MCF 10A (cell line): ENCODE measurements around the gene HOXC5. TPM values are rescaled to one million over a fixed set of nuclear protein-coding genes. Genes with fewer than 3 reads are reported as not detected.

Experiments
- BruUV-seq: library from RNA; stranded (reverse); fragments of 400-500 nt; replicated peaks from 2 replicates; lab custom pipeline; 2021; lab: Mats Ljungman, UMichigan
- CTCF ChIA-PET: fragments of 300-600 bp; sonication (Branson Sonifier 250); formaldehyde crosslinking; extraction: SDS; loops from one replicate; lab custom pipeline; 2021; ENCODE audit warnings: antibody characterized with exemption, inconsistent platforms; lab: Yijun Ruan, JAX
- POLR2A ChIA-PET: fragments of 300-600, 350-650 bp; sonication (Branson Sonifier 250); formaldehyde crosslinking; extraction: SDS; loops from one replicate; lab custom pipeline; 2020; ENCODE audit warnings: antibody characterized with exemption, inconsistent platforms; lab: Yijun Ruan, JAX
- DNase-seq: peaks from one replicate; pipeline ENCODE4 v3.0.0-alpha.2; 2018; ENCODE audit not compliant: unreplicated experiment
- H3K27ac Mint-ChIP-seq: one replicate; pipeline ENCODE4 v1.8.0; 2022; ENCODE audit warnings: mild to moderate bottlenecking, low read depth, mixed read lengths; ENCODE audit not compliant: unreplicated experiment
- H3K27me3 Mint-ChIP-seq: one replicate; pipeline ENCODE4 v1.8.0; 2022; ENCODE audit warnings: mixed read lengths; ENCODE audit not compliant: insufficient read depth, unreplicated experiment
- H3K36me3 Mint-ChIP-seq: one replicate; pipeline ENCODE4 v1.8.0; 2022; ENCODE audit warnings: mild to moderate bottlenecking, moderate library complexity, mixed read lengths; ENCODE audit not compliant: insufficient read depth, unreplicated experiment
- H3K4me1 Mint-ChIP-seq: one replicate; pipeline ENCODE4 v1.8.0; 2022; ENCODE audit warnings: mixed read lengths; ENCODE audit not compliant: insufficient read depth, unreplicated experiment
- H3K4me3 Mint-ChIP-seq: one replicate; pipeline ENCODE4 v1.8.0; 2022; ENCODE audit warnings: mild to moderate bottlenecking, moderate library complexity, mixed read lengths; ENCODE audit not compliant: unreplicated experiment
- H3K9me3 Mint-ChIP-seq: one replicate; pipeline ENCODE4 v1.8.0; 2022; ENCODE audit warnings: mixed read lengths; ENCODE audit not compliant: unreplicated experiment
- intact Hi-C: fragments of 100-400 bp; cut with micrococcal nuclease; formaldehyde crosslinking; loops from 2 replicates; pipeline ENCODE4 v1.14.1; 2022
- total RNA-seq: library from RNA; stranded (reverse); gene quantifications from 2 replicates; pipeline ENCODE4 v1.2.3, GENCODE V29; 2022
- TF ChIP-seq, protein P1 (sequence below): fragments of 200-600 bp; IDR thresholded peaks from one replicate; pipeline ENCODE4 v1.8.0; 2022; ENCODE audit warnings: antibody characterized with exemption, mild to moderate bottlenecking; ENCODE audit not compliant: unreplicated experiment

Gene HOXC5
- total RNA-seq, 1 experiment from 2014 or later: not detected

- no peak for DNase-seq
- TF ChIP-seq, protein P1, sequence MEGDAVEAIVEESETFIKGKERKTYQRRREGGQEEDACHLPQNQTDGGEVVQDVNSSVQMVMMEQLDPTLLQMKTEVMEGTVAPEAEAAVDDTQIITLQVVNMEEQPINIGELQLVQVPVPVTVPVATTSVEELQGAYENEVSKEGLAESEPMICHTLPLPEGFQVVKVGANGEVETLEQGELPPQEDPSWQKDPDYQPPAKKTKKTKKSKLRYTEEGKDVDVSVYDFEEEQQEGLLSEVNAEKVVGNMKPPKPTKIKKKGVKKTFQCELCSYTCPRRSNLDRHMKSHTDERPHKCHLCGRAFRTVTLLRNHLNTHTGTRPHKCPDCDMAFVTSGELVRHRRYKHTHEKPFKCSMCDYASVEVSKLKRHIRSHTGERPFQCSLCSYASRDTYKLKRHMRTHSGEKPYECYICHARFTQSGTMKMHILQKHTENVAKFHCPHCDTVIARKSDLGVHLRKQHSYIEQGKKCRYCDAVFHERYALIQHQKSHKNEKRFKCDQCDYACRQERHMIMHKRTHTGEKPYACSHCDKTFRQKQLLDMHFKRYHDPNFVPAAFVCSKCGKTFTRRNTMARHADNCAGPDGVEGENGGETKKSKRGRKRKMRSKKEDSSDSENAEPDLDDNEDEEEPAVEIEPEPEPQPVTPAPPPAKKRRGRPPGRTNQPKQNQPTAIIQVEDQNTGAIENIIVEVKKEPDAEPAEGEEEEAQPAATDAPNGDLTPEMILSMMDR: no peak
- H3K36me3 Mint-ChIP-seq: no peaks in the 10 kb centered on the region
- CTCF ChIA-PET: no interaction called here
- no peak overlapping the region for H3K4me3 Mint-ChIP-seq
- peaks cover 6% of the 10 kb centered on the region for H3K4me1 Mint-ChIP-seq
- no peak overlapping the region for H3K27ac Mint-ChIP-seq
- H3K9me3 Mint-ChIP-seq: no peaks in the 10 kb centered on the region
- peaks cover 13% of the 10 kb centered on the region for H3K27me3 Mint-ChIP-seq
- intact Hi-C loops: no loop called here
- BruUV-seq: no TSS peak
- POLR2A ChIA-PET: interaction anchor here (0.7 kb wide), 1 partner anchor 36 kb away, joined by 3 read pairs; the partner anchor contains the start of gene HOXC5
Measured at GRCh38 chr12:54068418-54069070, 35.7 kb downstream of the HOXC5 start.

DNA sequence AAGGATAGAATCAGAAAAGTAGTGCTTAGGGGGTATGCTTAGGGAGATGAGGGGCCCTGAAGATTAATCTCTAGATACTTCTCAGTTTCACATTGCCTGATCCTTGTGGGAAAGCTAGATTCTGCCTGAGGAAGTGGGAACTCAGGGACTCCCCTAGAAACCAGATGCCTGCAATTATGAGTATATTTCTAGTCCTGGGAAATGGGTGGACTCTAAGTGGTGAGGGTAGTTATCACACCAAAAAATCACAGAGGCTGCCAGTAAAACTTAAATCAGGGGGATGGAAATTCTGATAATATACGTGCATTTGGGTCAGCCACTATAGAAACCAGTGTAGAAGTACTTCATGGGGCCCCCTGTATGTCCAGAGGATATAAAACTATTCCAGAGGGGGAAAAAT, 39.1 kb downstream of the HOXC5 start:
- ChIA-PET CTCF (no interaction called here), POLR2A (no interaction called here)
- Mint-ChIP-seq H3K4me3 (no peak overlapping the region), H3K36me3 (no peaks in the 10 kb centered on the region), H3K4me1 (peaks cover 6% of the 10 kb centered on the region), H3K9me3 (no peaks in the 10 kb centered on the region), H3K27me3 (peaks cover under 1% of the 10 kb centered on the region), H3K27ac (no peak overlapping the region)
- TF ChIP-seq, protein P1: no peak
- BruUV-seq: no TSS peak
- DNase-seq: no peak
- intact Hi-C loops: no loop called here

DNA sequence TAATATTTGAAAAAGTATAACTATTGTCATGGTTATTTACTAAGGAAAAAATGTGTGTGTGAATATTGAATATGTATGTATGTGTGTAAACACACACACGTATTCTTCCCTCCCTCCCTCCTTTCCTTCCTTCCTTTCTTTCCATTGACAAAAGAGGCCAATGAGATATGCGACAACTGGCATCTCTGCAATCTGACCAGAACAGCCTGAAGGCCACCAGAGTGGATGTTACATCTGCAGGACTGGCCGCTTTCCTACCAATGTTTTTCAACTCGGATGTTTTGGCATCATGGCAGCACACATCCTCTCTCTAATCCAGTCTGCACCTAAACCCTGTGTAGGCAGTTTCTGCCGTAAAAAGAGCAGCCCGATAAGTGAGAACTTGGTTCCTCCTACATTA, 41.5 kb downstream of the HOXC5 start:
- intact Hi-C loops: no loop called here
- BruUV-seq: no TSS peak
- H3K4me1 Mint-ChIP-seq: no peaks in the 10 kb centered on the region
- no peak overlapping the region for H3K4me3 Mint-ChIP-seq
- ChIA-PET POLR2A (no interaction called here), CTCF (no interaction called here)
- no peaks in the 10 kb centered on the region for H3K9me3 Mint-ChIP-seq
- DNase-seq: no peak
- no peak overlapping the region for H3K27ac Mint-ChIP-seq
- H3K27me3 Mint-ChIP-seq: no peaks in the 10 kb centered on the region
- TF ChIP-seq, protein P1: no peak
- no peaks in the 10 kb centered on the region for H3K36me3 Mint-ChIP-seq

- Mint-ChIP-seq H3K36me3 (no peaks in the 10 kb centered on the region), H3K9me3 (no peaks in the 10 kb centered on the region), H3K4me1 (no peaks in the 10 kb centered on the region), H3K4me3 (no peak overlapping the region), H3K27ac (no peak overlapping the region), H3K27me3 (no peaks in the 10 kb centered on the region)
- no TSS peak for BruUV-seq
- DNase-seq: no peak
- POLR2A ChIA-PET: interaction anchor here (0.7 to 0.9 kb wide), 2 partner anchors 10 to 1842 kb away, joined by 4 read pairs; no protein-coding TSS in a partner anchor
- intact Hi-C loops: no loop called here
- TF ChIP-seq, protein P1: no peak
- CTCF ChIA-PET: no interaction called here
Measured at GRCh38 chr12:54075409-54075808, 42.6 kb downstream of the HOXC5 start.
